ENCODE measurements around the gene TM9SF2.

GRCh38 chr13:99585609-99586008, 84.3 kb downstream of the TM9SF2 start:
- TF ChIP-seq, protein P1, sequence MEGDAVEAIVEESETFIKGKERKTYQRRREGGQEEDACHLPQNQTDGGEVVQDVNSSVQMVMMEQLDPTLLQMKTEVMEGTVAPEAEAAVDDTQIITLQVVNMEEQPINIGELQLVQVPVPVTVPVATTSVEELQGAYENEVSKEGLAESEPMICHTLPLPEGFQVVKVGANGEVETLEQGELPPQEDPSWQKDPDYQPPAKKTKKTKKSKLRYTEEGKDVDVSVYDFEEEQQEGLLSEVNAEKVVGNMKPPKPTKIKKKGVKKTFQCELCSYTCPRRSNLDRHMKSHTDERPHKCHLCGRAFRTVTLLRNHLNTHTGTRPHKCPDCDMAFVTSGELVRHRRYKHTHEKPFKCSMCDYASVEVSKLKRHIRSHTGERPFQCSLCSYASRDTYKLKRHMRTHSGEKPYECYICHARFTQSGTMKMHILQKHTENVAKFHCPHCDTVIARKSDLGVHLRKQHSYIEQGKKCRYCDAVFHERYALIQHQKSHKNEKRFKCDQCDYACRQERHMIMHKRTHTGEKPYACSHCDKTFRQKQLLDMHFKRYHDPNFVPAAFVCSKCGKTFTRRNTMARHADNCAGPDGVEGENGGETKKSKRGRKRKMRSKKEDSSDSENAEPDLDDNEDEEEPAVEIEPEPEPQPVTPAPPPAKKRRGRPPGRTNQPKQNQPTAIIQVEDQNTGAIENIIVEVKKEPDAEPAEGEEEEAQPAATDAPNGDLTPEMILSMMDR (IDR thresholded peaks at IDR 0.05) = no peak
- TF ChIP-seq POLR2AphosphoS5 (IDR thresholded peaks at IDR 0.05) (no peak), POLR2A (IDR thresholded peaks at IDR 0.05) (no peak)

Data from transverse colon (tissue), 4 donors.